Adrenal gland (tissue), 5 donors: Measurements from ENCODE around the gene SLC12A4.

Experiments
- CTCF ChIP-seq, 6 experiments: fragments of 450-650 bp in 4 of 6; fragments of 200-600 bp in 2 of 6; sonication (generic) in 1 of 6; IDR thresholded peaks; 1 replicate in 5 of 6; 2 replicates in 1 of 6; pipeline versions ENCODE4 v1.5.1 to v1.8.0; 2016 to 2021; ENCODE audit warnings: antibody characterized with exemption in 6 of 6, mild to moderate bottlenecking in 2 of 6, moderate library complexity in 1 of 6
- POLR2A ChIP-seq, 2 donors: fragments of 450-650 bp; IDR thresholded peaks; one replicate each; pipeline ENCODE4 v1.6.1; 2017; ENCODE audit warnings: antibody characterized with exemption in 2 of 2, mild to moderate bottlenecking in 2 of 2, moderate library complexity in 1 of 2
- donor health status: DM: no; HTN: no; CAD: no.

GRCh38 chr16:67935101-67935401 lies 33.4 kb downstream of the SLC12A4 start:
- TF ChIP-seq CTCF (IDR thresholded peaks at IDR 0.05) (no peak), POLR2A (IDR thresholded peaks at IDR 0.05) (no peak)
